ENCODE data around the gene SLC15A3.

DNA sequence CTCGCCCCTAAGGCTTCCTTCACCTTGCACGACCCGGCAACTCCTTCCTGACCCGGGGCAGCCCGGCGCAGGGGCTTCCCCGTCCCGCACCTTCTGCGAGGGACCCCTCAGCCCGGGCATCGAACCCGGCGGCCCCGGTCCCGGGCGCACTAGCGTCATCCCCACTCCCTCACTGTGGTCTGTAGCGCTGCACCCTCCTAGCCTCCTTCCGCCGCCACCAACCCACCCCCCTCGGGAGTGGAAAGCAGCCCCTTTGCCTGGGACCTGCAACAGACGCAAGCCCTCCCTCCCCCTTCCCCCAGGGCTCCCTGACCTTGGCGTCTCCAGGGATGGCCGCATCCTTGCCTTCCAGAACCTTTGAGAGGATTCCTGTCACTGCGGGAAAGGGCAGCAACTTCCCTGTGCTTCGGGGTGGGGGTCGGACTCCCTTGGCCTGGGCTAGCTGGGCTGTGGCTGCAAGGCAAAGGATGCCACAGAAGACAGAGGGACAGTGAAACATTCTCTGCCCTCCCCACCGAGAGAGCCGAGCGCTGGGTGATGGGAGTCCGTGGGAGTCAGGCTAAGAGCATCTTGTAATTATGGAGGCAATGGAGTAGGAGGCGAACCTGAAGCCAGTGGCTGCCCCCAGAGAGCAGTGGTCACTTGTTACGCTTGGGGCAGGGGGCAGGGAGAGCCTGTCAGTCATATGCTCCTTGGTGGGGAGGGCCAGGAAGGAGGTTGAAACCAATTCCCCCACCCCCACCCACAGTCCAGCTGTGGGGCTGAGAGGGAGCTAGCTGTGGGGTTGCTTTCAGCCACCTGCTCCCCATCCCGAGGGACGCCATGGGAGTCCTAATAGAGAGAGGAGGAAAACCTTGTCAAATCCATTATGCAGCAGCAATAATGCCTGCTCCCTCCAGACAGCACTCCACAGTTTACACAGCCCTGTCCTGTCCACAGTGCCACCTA, 26.8 kb downstream of the SLC15A3 start:
- TF ChIP-seq, protein P1, sequence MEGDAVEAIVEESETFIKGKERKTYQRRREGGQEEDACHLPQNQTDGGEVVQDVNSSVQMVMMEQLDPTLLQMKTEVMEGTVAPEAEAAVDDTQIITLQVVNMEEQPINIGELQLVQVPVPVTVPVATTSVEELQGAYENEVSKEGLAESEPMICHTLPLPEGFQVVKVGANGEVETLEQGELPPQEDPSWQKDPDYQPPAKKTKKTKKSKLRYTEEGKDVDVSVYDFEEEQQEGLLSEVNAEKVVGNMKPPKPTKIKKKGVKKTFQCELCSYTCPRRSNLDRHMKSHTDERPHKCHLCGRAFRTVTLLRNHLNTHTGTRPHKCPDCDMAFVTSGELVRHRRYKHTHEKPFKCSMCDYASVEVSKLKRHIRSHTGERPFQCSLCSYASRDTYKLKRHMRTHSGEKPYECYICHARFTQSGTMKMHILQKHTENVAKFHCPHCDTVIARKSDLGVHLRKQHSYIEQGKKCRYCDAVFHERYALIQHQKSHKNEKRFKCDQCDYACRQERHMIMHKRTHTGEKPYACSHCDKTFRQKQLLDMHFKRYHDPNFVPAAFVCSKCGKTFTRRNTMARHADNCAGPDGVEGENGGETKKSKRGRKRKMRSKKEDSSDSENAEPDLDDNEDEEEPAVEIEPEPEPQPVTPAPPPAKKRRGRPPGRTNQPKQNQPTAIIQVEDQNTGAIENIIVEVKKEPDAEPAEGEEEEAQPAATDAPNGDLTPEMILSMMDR (IDR thresholded peaks at IDR 0.05), result no peak
- no peak for TF ChIP-seq POLR2A (IDR thresholded peaks at IDR 0.05)
